8988T (cell line): Measurements from ENCODE around the gene BOLA3.
A peak's percentile ranks its signal among the peaks of the same experiment; 100 is the strongest.
"Not testable (repeated sequence)": the region's sequence is repeated elsewhere in the genome, so short reads cannot be mapped to it uniquely, and the experiment has no call there.

ENCODE experiments used
- DNase-seq: peaks from one replicate; pipeline ENCODE4 v3.0.0; 2011

BOLA3 gene, protein sequence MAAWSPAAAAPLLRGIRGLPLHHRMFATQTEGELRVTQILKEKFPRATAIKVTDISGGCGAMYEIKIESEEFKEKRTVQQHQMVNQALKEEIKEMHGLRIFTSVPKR

DNA sequence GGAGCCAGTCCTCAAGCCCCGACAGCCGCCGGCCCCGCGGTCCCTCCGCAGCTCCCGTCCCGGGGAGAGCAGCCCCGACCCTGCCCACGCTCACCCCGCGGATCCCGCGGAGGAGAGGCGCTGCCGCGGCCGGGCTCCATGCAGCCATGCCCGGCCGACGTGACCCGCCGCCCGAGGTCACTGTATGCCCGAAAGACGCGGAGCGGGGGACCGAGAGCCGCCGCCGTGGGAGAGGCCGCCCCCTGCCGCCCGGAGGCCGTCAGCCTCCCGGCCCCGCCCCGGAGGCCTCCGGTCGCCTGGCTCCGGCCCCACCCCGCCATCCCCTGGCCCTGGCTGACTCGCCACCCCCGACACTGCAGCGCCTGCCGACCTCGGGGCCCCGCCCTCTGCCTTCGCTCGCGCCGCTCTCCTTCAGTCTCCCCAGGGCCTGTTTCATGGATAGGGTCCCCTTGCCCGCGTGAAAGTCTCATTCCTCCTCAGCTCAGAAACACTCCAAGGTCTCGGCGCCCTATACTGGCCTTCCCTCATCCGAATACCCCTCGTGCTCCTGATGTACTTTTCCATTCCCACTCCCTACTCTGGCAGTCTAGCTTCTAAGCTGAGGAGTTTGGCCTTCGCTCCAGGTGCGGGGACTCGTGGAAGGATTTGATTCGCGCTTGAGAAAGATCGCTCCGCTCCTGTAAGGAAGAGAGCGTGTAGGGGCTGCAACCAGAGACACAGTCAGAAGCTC lies at the start of gene BOLA3:
BOLA3 (minus strand) TSS at position 186 of the 730 bp plus-strand sequence; CDS start at position 148, 38 bp downstream.
- DNase-seq, result peak; percentile 98

GRCh38 chr2:74197049-74197448 lies 49.3 kb upstream of the BOLA3 start:
- no peak for DNase-seq

DNA sequence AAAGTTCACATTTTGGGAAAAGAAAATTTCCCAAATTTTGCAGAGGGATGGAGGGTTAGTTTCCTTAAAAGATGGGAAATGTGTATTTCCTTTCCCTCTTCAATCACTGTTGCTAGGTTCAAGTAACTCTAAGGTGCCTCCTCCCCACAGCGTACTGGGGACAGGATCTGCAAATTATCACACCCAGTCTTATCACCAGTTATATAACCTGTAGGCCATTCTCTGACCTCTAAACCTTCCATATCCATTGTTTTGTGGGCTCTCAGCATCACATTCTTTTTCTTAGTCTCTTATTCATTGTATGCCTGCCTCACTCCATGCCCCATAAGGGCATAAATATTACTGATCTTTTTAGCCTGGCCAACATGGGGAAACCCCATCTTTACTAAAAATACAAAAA lies 47.1 kb upstream of the BOLA3 start:
- no peak for DNase-seq

- DNase-seq, result no peak
Observed at GRCh38 chr2:74191596-74192380, 44.1 kb upstream of the BOLA3 start.

- no peak for DNase-seq
Observed at GRCh38 chr2:74188696-74189095, 41.0 kb upstream of the BOLA3 start.

GRCh38 chr2:74188018-74188601 lies 40.4 kb upstream of the BOLA3 start:
- DNase-seq, result peak; percentile 22

DNA sequence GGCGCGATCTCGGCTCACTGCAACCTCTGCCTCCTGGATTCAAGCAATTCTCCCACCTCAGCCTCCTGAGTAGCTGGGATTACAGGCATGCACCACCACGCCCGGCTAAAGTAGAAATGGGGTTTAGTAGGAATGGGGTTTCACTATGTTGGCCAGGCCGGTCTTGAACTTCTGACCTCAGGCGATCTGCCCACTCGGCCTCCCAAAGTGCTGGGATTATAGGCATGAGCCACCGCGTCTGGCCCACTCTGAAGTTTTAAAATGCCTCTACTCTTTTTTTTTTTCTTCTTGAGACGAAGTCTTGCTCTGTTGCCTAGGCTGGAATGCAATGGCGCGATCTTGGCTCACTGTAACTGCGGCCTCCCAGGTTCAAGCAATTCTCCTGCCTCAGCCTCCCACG lies 39.0 kb upstream of the BOLA3 start:
- not testable (repeated sequence) for DNase-seq

- DNase-seq, result no peak
Observed at GRCh38 chr2:74186038-74186437, 38.3 kb upstream of the BOLA3 start.

DNA sequence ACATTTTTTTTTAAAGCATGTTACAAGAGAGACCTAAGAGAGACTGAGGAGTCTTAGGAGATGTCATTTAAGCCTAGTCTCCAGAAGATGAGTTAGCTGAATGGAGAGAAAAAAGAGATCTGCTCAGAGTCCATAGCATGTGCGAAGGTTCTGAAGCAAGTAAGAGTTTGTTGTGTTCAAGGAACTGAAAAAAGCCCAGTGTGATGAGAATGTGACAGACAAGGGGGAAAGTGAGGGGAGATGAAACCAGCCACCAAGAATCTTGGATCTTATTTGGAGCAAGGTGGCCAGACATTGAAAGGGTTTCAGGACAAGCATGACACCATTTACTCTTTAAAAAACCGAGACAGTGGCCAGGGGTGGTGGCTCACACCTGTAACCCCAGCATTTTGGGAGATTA lies 36.2 kb upstream of the BOLA3 start:
- no peak for DNase-seq

DNA sequence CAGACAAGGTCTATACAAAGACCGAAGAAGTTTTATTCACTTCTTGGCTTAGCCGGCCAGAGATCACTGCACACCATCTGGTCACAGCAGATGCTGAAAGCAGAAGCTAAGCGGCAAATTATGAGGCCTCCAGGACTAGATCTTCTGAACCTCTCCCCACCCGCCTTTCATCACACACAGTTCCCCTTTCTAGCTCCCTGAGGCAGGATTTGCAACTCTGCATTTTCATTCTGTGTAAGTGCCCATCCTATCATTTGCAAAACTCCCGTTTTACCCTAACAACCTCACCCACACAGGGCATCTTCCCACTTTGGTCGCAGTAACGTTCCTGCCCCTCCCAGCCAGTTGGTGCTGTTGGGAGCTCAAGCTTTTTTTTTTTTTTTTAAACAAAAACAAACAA lies 34.0 kb upstream of the BOLA3 start:
- DNase-seq, result no peak

DNA sequence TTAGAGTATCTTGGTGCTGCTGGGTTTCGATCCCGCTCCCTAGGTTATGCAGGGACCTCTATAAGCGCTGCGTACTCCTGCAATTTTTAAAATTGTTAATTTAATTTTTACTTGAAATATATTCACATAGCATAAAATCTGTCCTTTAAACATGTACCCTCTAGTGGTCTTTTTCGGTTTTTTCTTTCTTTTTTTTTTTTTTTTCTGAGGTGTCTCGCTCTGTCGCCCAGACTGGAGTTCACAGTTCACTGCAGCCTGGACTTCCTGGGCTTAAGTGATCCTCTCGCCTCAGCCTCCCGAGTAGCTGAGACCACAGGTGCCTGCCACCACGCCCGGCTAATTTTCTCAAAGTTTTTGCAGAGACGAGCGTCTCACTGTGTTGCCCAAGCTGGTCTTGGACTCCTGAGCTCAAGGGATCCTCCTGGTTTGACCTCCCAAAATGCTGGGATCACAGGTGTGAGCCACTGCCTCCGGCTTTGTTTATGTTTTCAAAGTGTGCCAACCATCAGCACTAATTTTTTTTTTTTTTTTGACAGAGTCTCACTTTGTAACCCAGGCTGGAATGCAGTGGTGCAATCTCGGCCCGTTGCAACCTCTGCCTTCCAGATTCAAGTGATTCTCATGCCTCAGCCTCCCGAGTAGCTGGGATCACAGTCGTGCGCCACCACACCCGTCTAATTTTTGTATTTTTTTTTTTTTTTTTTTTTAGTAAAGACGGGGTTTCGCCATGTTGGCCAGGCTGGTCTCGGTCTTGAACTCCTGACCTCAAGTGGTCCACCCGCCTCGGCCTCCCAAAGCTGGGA lies 31.6 kb upstream of the BOLA3 start:
- no peak for DNase-seq

DNA sequence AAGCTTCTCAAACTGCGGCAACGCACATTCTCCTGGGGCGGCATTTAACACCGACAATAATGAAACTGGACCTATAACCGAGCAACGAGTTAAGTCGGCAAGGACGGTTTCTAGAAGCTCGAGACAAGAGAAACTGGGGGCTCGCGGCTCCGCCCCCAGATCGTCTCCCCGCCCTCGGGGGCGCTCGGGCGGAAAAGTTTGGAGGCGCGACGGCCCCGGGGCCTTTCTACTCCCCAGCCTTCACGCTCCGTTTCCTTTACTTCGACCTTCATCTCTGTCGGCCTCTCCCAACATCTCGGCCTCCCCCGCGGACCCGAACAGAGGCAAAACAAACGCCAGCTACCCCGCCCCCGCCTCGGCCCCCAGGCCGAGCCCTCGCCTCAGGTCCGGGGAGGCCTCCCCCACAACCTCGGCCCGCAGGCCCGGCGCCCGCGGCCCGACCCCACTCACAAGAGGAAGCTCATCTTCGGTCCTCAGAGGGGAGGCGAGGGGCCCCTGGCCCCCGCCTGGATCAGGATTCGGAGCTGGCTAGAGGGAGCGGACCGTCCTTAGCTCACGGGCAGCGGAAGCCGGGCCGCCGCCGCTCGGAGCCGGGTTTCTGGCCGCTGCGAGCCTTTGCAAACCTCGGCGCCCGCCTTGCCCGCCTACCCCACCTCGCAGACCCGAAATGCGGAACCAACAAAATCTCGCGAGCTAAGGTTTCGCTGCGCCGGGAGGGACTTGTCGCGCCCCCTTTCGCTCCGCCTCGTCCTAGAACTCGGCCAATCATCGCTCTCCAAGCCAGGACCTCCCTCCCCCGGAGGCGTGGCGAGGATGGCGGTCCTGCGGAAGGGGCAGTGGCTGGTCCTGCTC lies 30.7 kb upstream of the BOLA3 start, which contains the start of gene MOB1A:
MOB1A (minus strand) TSS at position 669 of the 852 bp plus-strand sequence; CDS start at position 464, 205 bp downstream.
- peak; percentile 66 for DNase-seq

DNA sequence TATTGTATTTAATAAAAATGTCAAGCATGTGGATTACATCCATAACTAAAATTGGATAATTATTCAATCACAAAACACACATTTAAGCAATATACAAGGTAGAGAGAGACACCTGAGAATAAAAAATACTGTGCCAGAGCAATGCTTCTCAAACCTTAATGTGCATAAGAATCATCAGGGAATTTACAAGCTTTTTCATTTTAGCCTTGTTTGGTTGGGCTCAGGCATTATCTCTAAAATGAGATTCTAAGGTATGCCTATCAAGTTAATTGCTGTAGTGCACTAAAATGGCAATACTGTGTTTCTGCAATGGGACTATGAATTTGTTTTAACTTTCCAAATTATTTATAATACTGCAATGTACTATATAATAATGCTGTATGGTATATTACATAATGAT lies 30.0 kb upstream of the BOLA3 start:
- DNase-seq, result no peak

- no peak for DNase-seq
Observed at GRCh38 chr2:74174909-74175308, 27.2 kb upstream of the BOLA3 start.

DNA sequence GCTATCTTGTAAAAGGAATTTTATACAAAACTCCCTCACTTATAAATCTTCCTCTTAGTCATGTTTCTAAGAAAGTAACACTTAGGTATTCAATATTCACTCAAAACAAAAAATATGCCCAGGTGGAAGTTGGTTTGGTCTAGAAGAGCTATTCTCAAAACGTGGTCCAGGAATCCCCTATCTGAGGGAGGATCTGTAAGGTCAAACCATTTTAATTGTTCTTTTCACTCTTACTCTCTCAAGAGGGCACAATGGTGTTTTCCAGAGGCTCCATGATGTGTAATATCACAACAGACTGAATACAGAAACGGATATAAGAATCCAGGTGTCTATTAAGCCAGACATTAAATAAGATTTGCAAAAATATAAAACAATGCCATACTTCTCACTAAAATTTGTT lies 21.0 kb upstream of the BOLA3 start:
- DNase-seq, result no peak

GRCh38 chr2:74164761-74165160 lies 17.0 kb upstream of the BOLA3 start:
- no peak for DNase-seq

DNA sequence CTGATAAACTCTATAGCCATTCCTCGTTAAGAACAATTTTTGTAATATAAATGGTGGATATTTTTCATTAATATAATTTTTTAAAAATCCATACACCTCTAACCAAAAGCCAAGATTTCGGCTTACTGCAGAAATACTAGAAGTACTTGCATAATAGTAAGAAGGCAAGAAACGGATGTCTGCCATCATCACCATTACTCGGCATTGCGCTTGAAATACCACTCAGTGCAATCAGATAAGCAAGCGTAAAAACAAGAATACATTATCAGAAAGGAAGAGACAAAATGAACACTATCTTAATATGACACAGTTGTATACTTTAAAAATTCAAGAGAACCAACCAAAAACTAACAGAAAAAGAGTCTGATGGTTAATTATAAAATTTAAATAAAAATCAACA lies 15.2 kb upstream of the BOLA3 start:
- DNase-seq, result no peak

DNA sequence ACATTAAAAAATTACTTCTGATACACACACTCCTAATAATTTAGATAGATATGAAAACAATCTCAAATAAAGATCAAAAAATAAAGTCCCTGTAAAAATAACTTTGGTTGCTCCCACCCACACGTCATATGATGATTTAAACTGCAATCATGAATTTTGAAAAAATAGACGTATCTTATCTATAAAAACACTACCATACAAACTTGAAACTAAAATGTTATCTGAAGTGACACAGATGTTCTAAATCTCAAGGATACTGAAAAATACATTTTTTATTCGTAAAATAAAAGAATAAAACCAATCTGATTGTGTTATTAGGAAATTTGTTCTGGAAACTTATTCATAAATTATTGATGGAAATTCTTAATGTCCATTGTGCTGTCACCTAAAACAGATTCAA lies 8.1 kb upstream of the BOLA3 start:
- DNase-seq, result no peak

- DNase-seq, result no peak
Observed at GRCh38 chr2:74152954-74153353, 5.2 kb upstream of the BOLA3 start.

DNA sequence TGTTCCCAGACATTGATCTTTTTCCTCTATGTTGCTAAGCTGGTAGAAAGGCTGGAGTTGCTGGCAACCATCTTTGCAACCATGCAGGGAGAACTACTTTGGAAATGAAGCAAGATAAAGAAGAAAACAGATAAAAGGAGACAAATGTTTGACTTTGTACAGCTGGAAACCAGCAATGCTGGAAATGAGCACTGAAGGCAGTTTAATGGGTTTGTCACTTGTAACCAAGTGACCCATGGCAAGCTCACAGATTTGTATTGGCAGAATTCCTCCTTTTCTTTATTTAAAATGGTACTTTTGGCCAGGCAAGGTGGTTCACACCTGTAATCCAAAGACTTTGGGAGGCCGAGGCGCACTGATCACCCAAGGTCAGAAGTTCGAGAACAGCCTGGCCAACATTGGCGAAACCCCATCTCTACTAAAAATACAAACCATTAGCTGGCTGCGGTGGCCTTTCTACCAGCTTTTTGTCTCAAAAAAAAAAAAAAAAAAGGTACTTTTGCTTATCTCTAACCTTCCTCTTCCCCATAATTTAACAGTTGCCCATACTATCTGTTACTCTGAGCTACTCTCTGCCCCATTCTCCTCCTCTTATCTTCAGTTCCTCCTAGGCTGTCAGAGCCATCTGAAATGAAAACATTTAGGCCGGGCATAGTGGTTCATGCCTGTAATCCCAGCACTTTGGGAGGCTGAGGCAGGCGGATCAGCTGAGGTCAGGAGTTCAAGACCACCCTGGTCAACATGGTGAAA lies 2.0 kb upstream of the BOLA3 start:
- DNase-seq, result no peak

GRCh38 chr2:74149247-74149525 lies 1.5 kb upstream of the BOLA3 start:
- no peak for DNase-seq
